ENCODE measurements around the gene SYT1. TPM values are rescaled to one million over a fixed set of nuclear protein-coding genes. Genes with fewer than 3 reads are reported as not detected.

SYT1 gene
- total RNA-seq, 1 experiment from 2014 or later: 44.9 TPM

- Histone ChIP-seq H3K27ac (ENCODE audit: low read depth, low read length) (no peak overlapping the region), H3K27me3 (ENCODE audit: insufficient read depth, low read length) (no peaks in the 10 kb centered on the region), H2AFZ (ENCODE audit: low read depth, low read length, poor library complexity, severe bottlenecking) (no peak overlapping the region), H3K4me1 (ENCODE audit: control insufficient read depth in 1 of 2, insufficient read depth in 2 of 2, low read length in 2 of 2) (peaks cover 0 to 3% of the 10 kb centered on the region in 2 experiments; a peak in 2 of 4 replicates), H3K9me3 (ENCODE audit: control insufficient read depth in 1 of 2, insufficient read depth in 1 of 2, low read depth in 1 of 2, low read length in 2 of 2) (no peaks in the 10 kb centered on the region), H3K79me2 (ENCODE audit: insufficient read depth, low read length) (no peaks in the 10 kb centered on the region), H3K4me2 (ENCODE audit: low read length) (no peak overlapping the region), H3K9me2 (ENCODE audit: insufficient read depth) (no peaks in the 10 kb centered on the region), H3K4me3 (replicated peaks in 1 of 2; ENCODE audit: low read depth in 1 of 2, low read length in 2 of 2) (no peak overlapping the region), H3K36me3 (ENCODE audit: control insufficient read depth in 1 of 2, insufficient read depth in 2 of 2, low read length in 2 of 2) (no peaks in the 10 kb centered on the region), H3K9ac (ENCODE audit: low read length) (no peak overlapping the region), H4K20me1 (ENCODE audit: insufficient read depth) (no peaks in the 10 kb centered on the region)
- DNase-seq (ENCODE audit: low read depth, low spot score): no peak
- ChIA-PET RAD21 (ENCODE audit: low non-redundant PET in 1 of 2, low total read pairs in 2 of 2, uncharacterized antibody in 2 of 2, unreplicated experiment in 2 of 2) (no interaction called here), POLR2A (no interaction called here), CTCF (no interaction called here)
- TF ChIP-seq POLR2A (IDR thresholded peaks at IDR 0.05; ENCODE audit: borderline replicate concordance, extremely low read depth, insufficient read depth, insufficient read length) (no peak), POLR2AphosphoS5 (IDR thresholded peaks at IDR 0.05; ENCODE audit: low read depth, low read length) (no peak)
- no TSS peak for BruUV-seq (replicated peaks)
- no peak for ATAC-seq
- intact Hi-C loops (cut with micrococcal nuclease): no loop called here
Measured at GRCh38 chr12:79454338-79454843, 589.8 kb downstream of the SYT1 start.

GRCh38 chr12:79455286-79455685, 590.7 kb downstream of the SYT1 start:
- TF ChIP-seq CTCF (IDR thresholded peaks at IDR 0.05 in 2 of 3, conservative IDR thresholded peaks at IDR 0.05 in 1 of 3; ENCODE audit: borderline replicate concordance in 1 of 3, insufficient read depth in 1 of 3, low read depth in 2 of 3, low read length in 2 of 3): no peak
- TF ChIP-seq EGR1 (IDR thresholded peaks at IDR 0.05; ENCODE audit: low read depth): no peak
- no peak for TF ChIP-seq YY1 (IDR thresholded peaks at IDR 0.05; ENCODE audit: extremely low read depth, insufficient replicate concordance, low read depth, low read length)
- no peak for TF ChIP-seq RAD21 (IDR thresholded peaks at IDR 0.05; ENCODE audit: low read depth)
- no peak for TF ChIP-seq MAX (IDR thresholded peaks at IDR 0.05)
- TF ChIP-seq SP1 (IDR thresholded peaks at IDR 0.05; ENCODE audit: low read depth): no peak
- no peak for TF ChIP-seq EZH2phosphoT487 (IDR thresholded peaks at IDR 0.05; ENCODE audit: borderline replicate concordance)
- RAD21 ChIA-PET (ENCODE audit: low non-redundant PET in 1 of 2, low total read pairs in 2 of 2, uncharacterized antibody in 2 of 2, unreplicated experiment in 2 of 2): no interaction called here
- H3K9me3 ChIP-seq (ENCODE audit: control insufficient read depth in 1 of 2, insufficient read depth in 1 of 2, low read depth in 1 of 2, low read length in 2 of 2): no peaks in the 10 kb centered on the region
- H3K4me2 ChIP-seq (ENCODE audit: low read length): no peak overlapping the region
- BruUV-seq (replicated peaks): no TSS peak
- CTCF ChIA-PET: no interaction called here
- intact Hi-C loops (cut with micrococcal nuclease): no loop called here
- no peaks in the 10 kb centered on the region for H3K36me3 ChIP-seq (ENCODE audit: control insufficient read depth in 1 of 2, insufficient read depth in 2 of 2, low read length in 2 of 2)
- POLR2A ChIA-PET: no interaction called here
- H3K27me3 ChIP-seq (ENCODE audit: insufficient read depth, low read length): no peaks in the 10 kb centered on the region
- ATAC-seq: no peak
- no peak overlapping the region for H3K4me3 ChIP-seq (replicated peaks in 1 of 2; ENCODE audit: low read depth in 1 of 2, low read length in 2 of 2)
- no peaks in the 10 kb centered on the region for H3K79me2 ChIP-seq (ENCODE audit: insufficient read depth, low read length)
- no peaks in the 10 kb centered on the region for H3K9me2 ChIP-seq (ENCODE audit: insufficient read depth)
- H3K27ac ChIP-seq (ENCODE audit: low read depth, low read length): no peak overlapping the region
- H3K4me1 ChIP-seq (ENCODE audit: control insufficient read depth in 1 of 2, insufficient read depth in 2 of 2, low read length in 2 of 2): peaks cover 0 to 3% of the 10 kb centered on the region in 2 experiments; a peak in 2 of 4 replicates
- no peak overlapping the region for H2AFZ ChIP-seq (ENCODE audit: low read depth, low read length, poor library complexity, severe bottlenecking)
- H3K9ac ChIP-seq (ENCODE audit: low read length): no peak overlapping the region
- no peaks in the 10 kb centered on the region for H4K20me1 ChIP-seq (ENCODE audit: insufficient read depth)
- DNase-seq (ENCODE audit: low read depth, low spot score): no peak

Data from HCT116 (cell line).